GM12892 (cell line): Measurements from ENCODE around the gene SLC39A3.
"Not testable (repeated sequence)": the region's sequence is repeated elsewhere in the genome, so short reads cannot be mapped to it uniquely, and the experiment has no call there.

Experiments used
- POLR2A ChIP-seq: IDR thresholded peaks from 2 replicates; pipeline ENCODE4 v1.6.1; 2011; ENCODE audit warnings: low read depth, low read length, control low read depth
- POLR2AphosphoS5 ChIP-seq: IDR thresholded peaks from 2 replicates; pipeline ENCODE4 v1.6.1; 2011; ENCODE audit warnings: low read depth, low read length, control low read depth

GRCh38 chr19:2713170-2713569, 26.6 kb downstream of the SLC39A3 start:
- not testable (repeated sequence) for TF ChIP-seq POLR2A, POLR2AphosphoS5
